ENCODE measurements around the gene STK32A.

Gene STK32A

GRCh38 chr5:147396070-147396823 lies 161.4 kb downstream of the STK32A start:
- DNase-seq = no peak

DNA sequence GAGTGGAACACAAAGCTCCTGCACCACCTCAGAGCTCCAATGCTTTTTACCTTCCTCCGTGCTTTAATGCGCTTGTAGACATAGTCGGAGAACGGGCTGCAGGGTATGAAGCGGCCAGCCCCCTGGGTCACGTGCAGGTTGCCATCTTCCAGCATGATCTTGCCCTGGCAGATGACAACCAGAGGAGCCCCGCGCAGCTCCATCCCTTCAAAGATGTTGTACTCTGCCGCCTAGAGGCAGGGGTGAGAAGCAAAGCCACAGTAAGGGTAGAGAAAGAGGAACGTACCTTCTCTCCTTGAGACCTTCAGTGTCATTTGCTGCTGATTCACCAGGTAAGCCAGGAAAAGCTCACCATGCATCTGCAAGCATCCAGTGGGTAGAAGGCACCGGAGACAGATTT lies 162.8 kb downstream of the STK32A start:
- DNase-seq = no peak

DNA sequence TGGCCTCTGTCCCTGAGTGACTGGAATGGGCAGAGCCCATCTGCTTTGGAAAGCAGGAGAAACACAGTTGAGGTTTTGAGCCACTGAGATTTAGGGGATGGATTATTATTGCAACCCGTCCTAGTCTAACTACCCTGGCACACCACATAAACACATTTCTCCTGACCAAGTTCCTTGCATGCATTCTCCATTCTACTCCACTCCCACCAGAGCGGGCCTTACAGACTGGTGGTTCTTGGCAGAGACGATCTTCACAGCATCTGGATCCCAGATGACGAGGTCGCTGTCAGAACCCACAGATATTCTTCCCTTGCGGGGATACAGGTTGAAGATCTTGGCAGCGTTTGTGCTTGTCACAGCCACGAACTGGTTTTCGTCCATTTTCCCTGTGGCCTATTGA lies 164.0 kb downstream of the STK32A start:
- no peak for DNase-seq

- no peak for DNase-seq
These were observed 165.4 kb downstream of the STK32A start for GRCh38 chr5:147400126-147400809.

DNA sequence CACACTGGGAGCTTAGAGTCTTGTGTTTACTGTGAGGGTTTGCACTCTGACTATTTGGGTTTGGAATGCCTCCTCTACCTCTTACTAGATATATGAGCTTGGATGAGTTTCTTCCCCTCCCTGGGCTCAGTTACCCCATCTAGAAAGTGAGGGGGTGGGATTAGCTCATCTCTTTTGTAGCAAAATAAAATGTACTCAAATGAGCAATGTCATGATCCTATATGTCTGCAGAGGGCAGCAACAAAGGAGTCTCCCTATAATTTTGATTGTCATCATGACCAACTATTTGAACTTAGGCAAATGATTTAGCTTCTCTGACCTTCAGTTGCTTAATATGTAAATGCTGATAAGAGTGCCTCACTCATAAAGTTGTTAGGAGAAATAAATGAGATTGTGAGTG lies 166.1 kb downstream of the STK32A start:
- no peak for DNase-seq

GRCh38 chr5:147403651-147404640 lies 169.1 kb downstream of the STK32A start:
- DNase-seq = no peak

- DNase-seq = no peak
These were observed 169.9 kb downstream of the STK32A start for GRCh38 chr5:147404706-147405105.

DNA sequence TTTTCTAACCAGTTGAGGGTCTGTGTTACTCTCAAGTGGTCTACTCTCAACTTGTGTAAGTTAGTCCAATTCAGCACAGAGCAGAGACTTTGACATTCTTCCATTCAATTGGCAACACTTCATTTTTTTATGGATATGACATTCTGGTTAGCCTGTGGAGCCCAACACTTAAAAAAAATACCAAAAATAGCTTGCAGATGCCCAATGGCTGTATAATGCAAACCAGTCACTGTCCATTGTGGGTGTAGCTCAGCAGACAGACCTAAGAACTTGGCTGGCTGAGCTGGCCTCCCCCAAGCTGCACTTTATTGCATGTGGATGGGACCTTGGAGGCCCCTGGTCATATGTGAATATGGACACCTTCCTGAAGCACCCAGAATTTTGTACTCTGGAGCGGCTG lies 171.8 kb downstream of the STK32A start:
- DNase-seq = no peak

DNA sequence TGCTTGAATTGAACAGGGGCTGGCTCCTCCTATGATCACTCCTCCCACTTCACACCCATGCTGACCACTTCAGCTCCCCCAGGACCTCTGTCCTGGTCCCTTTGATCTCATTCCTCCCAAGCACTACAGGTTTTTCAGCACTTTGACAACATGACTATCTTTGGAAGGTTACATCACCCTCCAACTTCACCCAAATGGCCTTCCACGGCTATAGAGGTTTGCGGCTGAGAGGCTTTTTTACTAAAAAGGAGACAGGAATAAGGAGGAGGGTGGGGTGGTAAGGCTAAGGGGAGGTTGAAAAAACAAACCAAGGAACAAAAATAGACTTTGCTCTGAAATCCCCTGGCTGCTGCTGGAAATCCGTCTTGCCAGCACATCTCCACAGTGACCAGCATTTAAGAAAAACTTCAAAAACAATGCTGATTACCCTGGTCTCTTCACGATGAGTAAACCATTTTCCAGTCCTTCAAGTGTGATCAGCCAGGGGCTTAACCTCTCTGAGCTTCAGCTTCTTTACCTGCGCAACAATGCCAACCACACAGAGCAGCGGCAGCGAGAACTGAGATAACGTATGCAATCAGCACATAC lies 172.4 kb downstream of the STK32A start:
- DNase-seq = no peak

- no peak for DNase-seq
These were observed 174.2 kb downstream of the STK32A start for GRCh38 chr5:147408980-147409379.

GRCh38 chr5:147410496-147411358 lies 175.9 kb downstream of the STK32A start:
- no peak for DNase-seq

DNA sequence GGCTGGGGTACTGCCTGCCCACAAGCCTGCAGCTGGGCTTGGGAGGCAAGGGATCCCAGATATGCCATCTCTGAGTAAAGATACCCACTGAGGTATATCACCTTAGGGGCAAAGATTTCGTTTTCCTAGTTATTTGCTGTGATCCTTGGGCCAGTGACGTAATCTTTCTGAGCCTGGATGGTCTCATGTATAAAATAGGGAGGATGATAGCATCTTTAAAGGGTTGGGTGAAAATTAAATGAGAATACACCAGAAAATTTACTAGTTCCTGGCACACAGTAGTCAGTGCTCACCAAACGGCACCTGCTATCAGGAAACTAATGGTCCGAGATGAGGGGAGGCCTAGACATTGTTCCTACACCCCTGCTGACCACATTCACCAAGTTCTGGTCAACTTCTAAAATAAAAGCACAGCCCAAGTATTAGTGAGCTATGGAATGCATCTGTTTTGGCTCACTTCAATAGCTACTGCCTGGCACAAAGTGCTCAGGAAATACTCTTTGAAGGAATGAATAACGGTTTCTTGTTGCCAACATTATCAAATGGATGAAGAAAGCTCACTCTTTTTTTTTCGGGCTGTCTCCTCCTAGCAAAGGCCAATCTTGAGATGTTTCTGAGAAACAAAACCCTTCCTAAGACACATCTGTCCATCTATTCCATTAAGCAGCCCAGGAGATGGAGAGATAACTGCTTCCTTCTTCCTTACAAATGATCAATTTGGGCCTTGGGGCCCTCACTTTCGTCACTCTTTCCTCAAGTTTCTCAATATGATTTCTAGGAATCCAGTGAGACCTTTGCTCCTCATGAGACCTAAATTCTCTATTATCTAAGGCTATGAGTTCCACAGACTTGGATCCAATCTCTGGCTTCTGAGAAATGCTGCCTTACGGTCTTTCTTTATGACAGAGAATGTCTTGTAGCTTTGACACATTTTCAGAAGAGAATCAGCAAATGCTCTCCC lies 176.8 kb downstream of the STK32A start:
- DNase-seq = no peak

- no peak for DNase-seq
These were observed 177.7 kb downstream of the STK32A start for GRCh38 chr5:147412561-147412960.

- no peak for DNase-seq
These were observed 178.4 kb downstream of the STK32A start for GRCh38 chr5:147413266-147413665.

DNA sequence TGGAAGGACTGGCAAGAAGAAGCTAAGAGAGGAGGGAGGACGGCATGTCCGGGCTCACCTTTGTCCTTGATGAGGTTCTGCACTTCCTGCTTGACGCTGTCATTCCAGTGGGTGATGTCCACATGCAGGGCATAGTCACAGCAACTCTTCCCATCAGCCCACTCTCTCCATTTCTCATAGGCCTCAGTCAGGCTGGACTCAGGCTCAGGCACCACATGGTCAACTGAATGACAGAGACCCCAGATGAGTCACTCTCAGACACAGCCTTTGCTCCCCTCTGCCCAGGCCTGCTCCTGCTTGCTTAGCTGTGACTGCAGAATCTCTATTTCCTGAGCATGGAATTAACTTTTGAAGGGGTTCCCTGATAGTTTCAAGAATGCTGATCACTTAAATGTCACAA lies 180.8 kb downstream of the STK32A start:
- DNase-seq = no peak

GRCh38 chr5:147417135-147417813 lies 182.4 kb downstream of the STK32A start:
- DNase-seq = no peak

- DNase-seq = no peak
These were observed 183.8 kb downstream of the STK32A start for GRCh38 chr5:147418613-147419012.

DNA sequence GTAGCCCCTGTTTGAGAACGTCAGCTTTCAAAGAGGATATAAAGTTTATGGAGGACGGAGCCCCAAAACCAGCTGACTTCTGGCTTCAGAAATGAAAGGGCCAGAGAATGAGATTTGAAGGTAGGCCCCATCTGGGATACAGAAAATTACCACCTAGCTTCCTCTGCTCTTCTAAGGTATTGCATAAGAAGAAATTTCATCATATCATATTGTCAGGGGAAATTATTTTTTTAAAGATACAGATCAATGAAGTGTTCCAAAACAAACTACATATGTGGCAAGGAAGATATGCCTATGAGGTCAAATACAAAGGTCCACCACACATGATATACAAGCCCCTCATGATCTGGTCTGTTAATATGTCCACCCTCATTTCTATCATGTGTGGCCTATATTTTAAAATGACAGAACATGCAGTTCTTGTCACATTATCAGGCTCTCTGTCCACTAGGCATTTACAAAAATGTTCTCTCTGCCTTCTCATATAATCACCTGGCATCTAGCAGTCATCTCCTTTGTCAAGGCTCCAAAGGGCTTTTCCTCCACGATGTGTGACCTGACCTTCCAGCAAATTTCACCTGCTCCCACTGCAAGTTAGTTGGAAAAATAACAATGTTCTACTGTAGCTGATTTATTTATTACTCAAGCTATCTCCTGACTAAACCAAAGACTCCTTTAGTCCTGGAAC lies 192.0 kb downstream of the STK32A start:
- DNase-seq = no peak

Data from CD4-positive, alpha-beta T cell treated with Interleukin-21 for 1 hour (primary cell).